Measurements from ENCODE around the gene IRF4.

The IRF4 gene

GRCh38 chr6:381742-382461 lies 9.7 kb upstream of the IRF4 start:
- Histone ChIP-seq H3K27ac (replicated peaks; ENCODE audit: low read length) (no peak overlapping the region), H4K91ac (ENCODE audit: low read depth, low read length, poor library complexity) (no peak overlapping the region), H2BK15ac (ENCODE audit: low read length) (no peak overlapping the region), H3K4me2 (ENCODE audit: insufficient read depth, low read length, poor library complexity, severe bottlenecking) (no peak overlapping the region), H2AK5ac (ENCODE audit: low read depth, low read length) (no peak overlapping the region), H3K18ac (ENCODE audit: low read length) (no peak overlapping the region), H3K4ac (ENCODE audit: low read length) (no peak overlapping the region), H3K9ac (ENCODE audit: low read depth, low read length, poor library complexity) (no peak overlapping the region), H3K23ac (ENCODE audit: low read depth, low read length, poor library complexity) (no peak overlapping the region), H2BK12ac (ENCODE audit: low read length) (no peak overlapping the region), H3K27me3 (ENCODE audit: control insufficient read depth in 3 of 3, insufficient read depth in 3 of 3, low read depth in 1 of 3, low read length in 3 of 3) (peaks cover 0 to 76% (median 0%) of the 10 kb centered on the region in 3 experiments), H2BK5ac (ENCODE audit: low read length) (no peak overlapping the region), H3K4me3 (ENCODE audit: low read length in 2 of 2) (no peak overlapping the region), H4K8ac (ENCODE audit: low read depth, low read length) (no peak overlapping the region), H3K79me1 (ENCODE audit: low read depth, low read length) (no peaks in the 10 kb centered on the region), H2BK120ac (ENCODE audit: low read depth, low read length) (no peak overlapping the region), H3K9me3 (replicated peaks in 1 of 2; ENCODE audit: control insufficient read depth in 2 of 2, insufficient read depth in 1 of 2, low read depth in 1 of 2, low read length in 2 of 2) (peaks cover 0 to 24% of the 10 kb centered on the region in 2 donors), H2AFZ (ENCODE audit: low read length) (no peak overlapping the region), H3K36me3 (replicated peaks in 1 of 2; ENCODE audit: control insufficient read depth in 2 of 2, insufficient read depth in 2 of 2, low read length in 2 of 2) (no peaks in the 10 kb centered on the region), H3K14ac (ENCODE audit: low read length) (no peak overlapping the region), H3K4me1 (ENCODE audit: control insufficient read depth in 2 of 2, insufficient read depth in 1 of 2, low read depth in 1 of 2, low read length in 2 of 2) (no peaks in the 10 kb centered on the region)
- no CpG with 5 or more reads among the region's 17 CpGs for WGBS, 2 donors (ENCODE audit: extremely low coverage in 2 of 2, insufficient read length in 2 of 2, insufficient replicate concordance in 1 of 2)
- DNase-seq (ENCODE audit: low spot score), result no peak

- Histone ChIP-seq H3K27me3 (ENCODE audit: control insufficient read depth in 3 of 3, insufficient read depth in 3 of 3, low read depth in 1 of 3, low read length in 3 of 3) (peaks cover 0 to 85% (median 0%) of the 10 kb centered on the region in 3 experiments), H2BK15ac (ENCODE audit: low read length) (no peak overlapping the region), H3K4ac (ENCODE audit: low read length) (no peak overlapping the region), H3K4me2 (ENCODE audit: insufficient read depth, low read length, poor library complexity, severe bottlenecking) (no peak overlapping the region), H2AK5ac (ENCODE audit: low read depth, low read length) (no peak overlapping the region), H4K8ac (ENCODE audit: low read depth, low read length) (no peak overlapping the region), H2AFZ (ENCODE audit: low read length) (no peak overlapping the region), H3K18ac (ENCODE audit: low read length) (no peak overlapping the region), H3K27ac (replicated peaks; ENCODE audit: low read length) (no peak overlapping the region), H2BK120ac (ENCODE audit: low read depth, low read length) (no peak overlapping the region), H3K4me3 (ENCODE audit: low read length in 2 of 2) (no peak overlapping the region), H3K79me1 (ENCODE audit: low read depth, low read length) (no peaks in the 10 kb centered on the region), H2BK12ac (ENCODE audit: low read length) (no peak overlapping the region), H3K14ac (ENCODE audit: low read length) (no peak overlapping the region), H3K4me1 (ENCODE audit: control insufficient read depth in 2 of 2, insufficient read depth in 1 of 2, low read depth in 1 of 2, low read length in 2 of 2) (no peaks in the 10 kb centered on the region), H3K9ac (ENCODE audit: low read depth, low read length, poor library complexity) (no peak overlapping the region), H3K36me3 (replicated peaks in 1 of 2; ENCODE audit: control insufficient read depth in 2 of 2, insufficient read depth in 2 of 2, low read length in 2 of 2) (no peaks in the 10 kb centered on the region), H3K9me3 (replicated peaks in 1 of 2; ENCODE audit: control insufficient read depth in 2 of 2, insufficient read depth in 1 of 2, low read depth in 1 of 2, low read length in 2 of 2) (peaks cover 0 to 20% of the 10 kb centered on the region in 2 donors), H2BK5ac (ENCODE audit: low read length) (no peak overlapping the region), H3K23ac (ENCODE audit: low read depth, low read length, poor library complexity) (no peak overlapping the region), H4K91ac (ENCODE audit: low read depth, low read length, poor library complexity) (no peak overlapping the region)
- WGBS, 2 donors (ENCODE audit: extremely low coverage in 2 of 2, insufficient read length in 2 of 2, insufficient replicate concordance in 1 of 2), result no CpG with 5 or more reads among the region's 22 CpGs
- no peak for DNase-seq (ENCODE audit: low spot score)
Observed at GRCh38 chr6:382883-383810, 8.4 kb upstream of the IRF4 start.

GRCh38 chr6:383856-384255 lies 7.7 kb upstream of the IRF4 start:
- H3K18ac ChIP-seq (ENCODE audit: low read length), result no peak overlapping the region
- H3K79me1 ChIP-seq (ENCODE audit: low read depth, low read length), result no peaks in the 10 kb centered on the region
- no peak overlapping the region for H2BK15ac ChIP-seq (ENCODE audit: low read length)
- no peak overlapping the region for H3K23ac ChIP-seq (ENCODE audit: low read depth, low read length, poor library complexity)
- H2BK120ac ChIP-seq (ENCODE audit: low read depth, low read length), result no peak overlapping the region
- H3K4me1 ChIP-seq (ENCODE audit: control insufficient read depth in 2 of 2, insufficient read depth in 1 of 2, low read depth in 1 of 2, low read length in 2 of 2), result no peaks in the 10 kb centered on the region
- no peak overlapping the region for H4K8ac ChIP-seq (ENCODE audit: low read depth, low read length)
- no peak overlapping the region for H2AFZ ChIP-seq (ENCODE audit: low read length)
- H3K14ac ChIP-seq (ENCODE audit: low read length), result no peak overlapping the region
- H3K4ac ChIP-seq (ENCODE audit: low read length), result no peak overlapping the region
- no peak overlapping the region for H2BK12ac ChIP-seq (ENCODE audit: low read length)
- no peak overlapping the region for H2AK5ac ChIP-seq (ENCODE audit: low read depth, low read length)
- H3K36me3 ChIP-seq (replicated peaks in 1 of 2; ENCODE audit: control insufficient read depth in 2 of 2, insufficient read depth in 2 of 2, low read length in 2 of 2), result no peaks in the 10 kb centered on the region
- WGBS, 2 donors (ENCODE audit: extremely low coverage in 2 of 2, insufficient read length in 2 of 2, insufficient replicate concordance in 1 of 2), result no CpG with 5 or more reads among the region's 3 CpGs
- H3K4me2 ChIP-seq (ENCODE audit: insufficient read depth, low read length, poor library complexity, severe bottlenecking), result no peak overlapping the region
- H3K4me3 ChIP-seq (ENCODE audit: low read length in 2 of 2), result no peak overlapping the region
- peaks cover 0 to 17% of the 10 kb centered on the region in 2 donors for H3K9me3 ChIP-seq (replicated peaks in 1 of 2; ENCODE audit: control insufficient read depth in 2 of 2, insufficient read depth in 1 of 2, low read depth in 1 of 2, low read length in 2 of 2)
- no peak overlapping the region for H2BK5ac ChIP-seq (ENCODE audit: low read length)
- no peak overlapping the region for H4K91ac ChIP-seq (ENCODE audit: low read depth, low read length, poor library complexity)
- H3K27me3 ChIP-seq (ENCODE audit: control insufficient read depth in 3 of 3, insufficient read depth in 3 of 3, low read depth in 1 of 3, low read length in 3 of 3), result peaks cover 0 to 92% (median 0%) of the 10 kb centered on the region in 3 experiments
- no peak overlapping the region for H3K27ac ChIP-seq (replicated peaks; ENCODE audit: low read length)
- no peak overlapping the region for H3K9ac ChIP-seq (ENCODE audit: low read depth, low read length, poor library complexity)
- no peak for DNase-seq (ENCODE audit: low spot score)

- H3K4ac ChIP-seq (ENCODE audit: low read length), result no peak overlapping the region
- H3K4me2 ChIP-seq (ENCODE audit: insufficient read depth, low read length, poor library complexity, severe bottlenecking), result no peak overlapping the region
- H3K4me3 ChIP-seq (ENCODE audit: low read length in 2 of 2), result no peak overlapping the region
- no peaks in the 10 kb centered on the region for H3K4me1 ChIP-seq (ENCODE audit: control insufficient read depth in 2 of 2, insufficient read depth in 1 of 2, low read depth in 1 of 2, low read length in 2 of 2)
- H2AK5ac ChIP-seq (ENCODE audit: low read depth, low read length), result no peak overlapping the region
- H3K27ac ChIP-seq (replicated peaks; ENCODE audit: low read length), result no peak overlapping the region
- H4K8ac ChIP-seq (ENCODE audit: low read depth, low read length), result no peak overlapping the region
- no peaks in the 10 kb centered on the region for H3K36me3 ChIP-seq (replicated peaks in 1 of 2; ENCODE audit: control insufficient read depth in 2 of 2, insufficient read depth in 2 of 2, low read length in 2 of 2)
- H2BK12ac ChIP-seq (ENCODE audit: low read length), result no peak overlapping the region
- no peak for DNase-seq (ENCODE audit: low spot score)
- no peak overlapping the region for H2BK5ac ChIP-seq (ENCODE audit: low read length)
- H3K14ac ChIP-seq (ENCODE audit: low read length), result no peak overlapping the region
- H3K9me3 ChIP-seq (replicated peaks in 1 of 2; ENCODE audit: control insufficient read depth in 2 of 2, insufficient read depth in 1 of 2, low read depth in 1 of 2, low read length in 2 of 2), result peaks cover 0 to 10% of the 10 kb centered on the region in 2 donors
- H2BK15ac ChIP-seq (ENCODE audit: low read length), result no peak overlapping the region
- no CpG with 5 or more reads among the region's 6 CpGs for WGBS, 2 donors (ENCODE audit: extremely low coverage in 2 of 2, insufficient read length in 2 of 2, insufficient replicate concordance in 1 of 2)
- no peaks in the 10 kb centered on the region for H3K79me1 ChIP-seq (ENCODE audit: low read depth, low read length)
- no peak overlapping the region for H3K23ac ChIP-seq (ENCODE audit: low read depth, low read length, poor library complexity)
- H4K91ac ChIP-seq (ENCODE audit: low read depth, low read length, poor library complexity), result no peak overlapping the region
- peaks cover 0 to 93% (median 5%) of the 10 kb centered on the region in 3 experiments for H3K27me3 ChIP-seq (ENCODE audit: control insufficient read depth in 3 of 3, insufficient read depth in 3 of 3, low read depth in 1 of 3, low read length in 3 of 3)
- H3K18ac ChIP-seq (ENCODE audit: low read length), result no peak overlapping the region
- no peak overlapping the region for H2AFZ ChIP-seq (ENCODE audit: low read length)
- H2BK120ac ChIP-seq (ENCODE audit: low read depth, low read length), result no peak overlapping the region
- no peak overlapping the region for H3K9ac ChIP-seq (ENCODE audit: low read depth, low read length, poor library complexity)
Observed at GRCh38 chr6:384898-385297, 6.7 kb upstream of the IRF4 start.
